Endodermal cell (in vitro differentiated cells): ENCODE data around the gene SDHB. TPM values are rescaled to one million over a fixed set of nuclear protein-coding genes. Genes with fewer than 3 reads are reported as not detected.

Experiments
- DNase-seq: peaks from one replicate; pipeline ENCODE4 v3.0.0-alpha.2; 2017
- H3K27ac ChIP-seq: 2 replicates; pipeline ENCODE4 v1.5.1; 2013; ENCODE audit warnings: mild to moderate bottlenecking, low read depth, low read length, moderate library complexity
- H3K27me3 ChIP-seq: 2 replicates; pipeline ENCODE4 v1.6.1; 2013; ENCODE audit warnings: mild to moderate bottlenecking, low read length, moderate library complexity; ENCODE audit not compliant: insufficient read depth, control insufficient read depth, poor library complexity, severe bottlenecking
- H3K36me3 ChIP-seq: 2 replicates; pipeline ENCODE4 v1.7.0; 2013; ENCODE audit warnings: mild to moderate bottlenecking, low read length, moderate library complexity; ENCODE audit not compliant: control insufficient read depth, insufficient read depth
- H3K4me1 ChIP-seq: one replicate; pipeline ENCODE4 v1.7.0; 2013; ENCODE audit warnings: low read length; ENCODE audit not compliant: control insufficient read depth, insufficient read depth
- H3K4me3 ChIP-seq: 2 replicates; pipeline ENCODE4 v1.5.1; 2013; ENCODE audit warnings: mild to moderate bottlenecking, low read length, moderate library complexity
- H3K9ac ChIP-seq: 2 replicates; pipeline ENCODE4 v1.6.1; 2013; ENCODE audit warnings: mild to moderate bottlenecking, low read length, moderate library complexity; ENCODE audit not compliant: poor library complexity, severe bottlenecking; ENCODE audit errors: extremely low read depth
- H3K9me3 ChIP-seq: 2 replicates; pipeline ENCODE4 v1.6.1; 2013; ENCODE audit warnings: mild to moderate bottlenecking, low read length, moderate library complexity; ENCODE audit not compliant: control insufficient read depth
- H3K27ac Mint-ChIP-seq: 2 replicates; pipeline ENCODE4 v1.8.0; 2020; ENCODE audit warnings: mixed read lengths
- H3K27me3 Mint-ChIP-seq: 2 replicates; pipeline ENCODE4 v1.8.0; 2021; ENCODE audit warnings: mild to moderate bottlenecking, mixed read lengths; ENCODE audit not compliant: insufficient read depth
- H3K36me3 Mint-ChIP-seq: 2 replicates; pipeline ENCODE4 v1.8.0; 2020; ENCODE audit warnings: low read depth, mixed read lengths
- H3K4me1 Mint-ChIP-seq: 2 replicates; pipeline ENCODE4 v1.8.0; 2020; ENCODE audit warnings: mixed read lengths
- H3K4me3 Mint-ChIP-seq: 2 replicates; pipeline ENCODE4 v1.8.0; 2020; ENCODE audit warnings: mild to moderate bottlenecking, moderate library complexity, mixed read lengths
- H3K9me3 Mint-ChIP-seq: 2 replicates; pipeline ENCODE4 v1.8.0; 2020; ENCODE audit warnings: mild to moderate bottlenecking, mixed read lengths
- WGBS, 2 experiments: methylation state at CpG; one replicate each; pipeline versions ENCODE4 v1.1.5 to v1.1.7; 2013; ENCODE audit warnings: missing lambda C conversion rate in 2 of 2, mixed read lengths in 1 of 2; ENCODE audit not compliant: insufficient coverage in 1 of 2, insufficient read length in 1 of 2; 5-methylcytosine and 5-hydroxymethylcytosine counted together
- total RNA-seq, 2 donors: library from RNA; stranded (reverse); fragmentation: NEBNext Ultra II Directional in 1 of 2; extraction: Animal tissue kit (Norgen Biotek cat#: 25700) in 1 of 2; gene quantifications; 2 replicates in 1 of 2; 3 replicates in 1 of 2; pipeline ENCODE4 v1.2.1, GENCODE V29; 2021
- TF ChIP-seq, protein P1 (sequence below): fragments of 200-600 bp; sonication (generic); conservative IDR thresholded peaks from 2 replicates; pipeline ENCODE4 v1.5.0; 2021; ENCODE audit warnings: antibody characterized with exemption, mild to moderate bottlenecking

SDHB gene
- total RNA-seq, 2 donors from 2014 or later: 68.5 to 75.2 TPM

- no peaks in the 10 kb centered on the region for H3K27me3 Mint-ChIP-seq
- Histone ChIP-seq H3K27ac (no peak overlapping the region), H3K36me3 (peaks cover 30% of the 10 kb centered on the region), H3K27me3 (no peaks in the 10 kb centered on the region), H3K4me1 (peaks cover 7% of the 10 kb centered on the region), H3K9me3 (no peaks in the 10 kb centered on the region), H3K9ac (no peak overlapping the region), H3K4me3 (no peak overlapping the region)
- no peak overlapping the region for H3K4me3 Mint-ChIP-seq
- peaks cover 3% of the 10 kb centered on the region for H3K4me1 Mint-ChIP-seq
- DNase-seq: no peak
- H3K9me3 Mint-ChIP-seq: no peaks in the 10 kb centered on the region
- WGBS, 2 experiments: 94% methylated on average over 4 to 5 of the region's 5 CpGs
- peaks cover 25% of the 10 kb centered on the region for H3K36me3 Mint-ChIP-seq
- H3K27ac Mint-ChIP-seq: no peak overlapping the region
- TF ChIP-seq, protein P1, sequence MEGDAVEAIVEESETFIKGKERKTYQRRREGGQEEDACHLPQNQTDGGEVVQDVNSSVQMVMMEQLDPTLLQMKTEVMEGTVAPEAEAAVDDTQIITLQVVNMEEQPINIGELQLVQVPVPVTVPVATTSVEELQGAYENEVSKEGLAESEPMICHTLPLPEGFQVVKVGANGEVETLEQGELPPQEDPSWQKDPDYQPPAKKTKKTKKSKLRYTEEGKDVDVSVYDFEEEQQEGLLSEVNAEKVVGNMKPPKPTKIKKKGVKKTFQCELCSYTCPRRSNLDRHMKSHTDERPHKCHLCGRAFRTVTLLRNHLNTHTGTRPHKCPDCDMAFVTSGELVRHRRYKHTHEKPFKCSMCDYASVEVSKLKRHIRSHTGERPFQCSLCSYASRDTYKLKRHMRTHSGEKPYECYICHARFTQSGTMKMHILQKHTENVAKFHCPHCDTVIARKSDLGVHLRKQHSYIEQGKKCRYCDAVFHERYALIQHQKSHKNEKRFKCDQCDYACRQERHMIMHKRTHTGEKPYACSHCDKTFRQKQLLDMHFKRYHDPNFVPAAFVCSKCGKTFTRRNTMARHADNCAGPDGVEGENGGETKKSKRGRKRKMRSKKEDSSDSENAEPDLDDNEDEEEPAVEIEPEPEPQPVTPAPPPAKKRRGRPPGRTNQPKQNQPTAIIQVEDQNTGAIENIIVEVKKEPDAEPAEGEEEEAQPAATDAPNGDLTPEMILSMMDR: no peak
These were observed 76.5 kb downstream of the SDHB start for GRCh38 chr1:16977377-16977776.

GRCh38 chr1:16976966-16977365 is 76.9 kb downstream of the SDHB start:
- Histone ChIP-seq H3K9me3 (no peaks in the 10 kb centered on the region), H3K27me3 (no peaks in the 10 kb centered on the region), H3K4me1 (peaks cover 7% of the 10 kb centered on the region), H3K36me3 (peaks cover 30% of the 10 kb centered on the region), H3K9ac (no peak overlapping the region), H3K4me3 (no peak overlapping the region), H3K27ac (no peak overlapping the region)
- TF ChIP-seq, protein P1: no peak
- WGBS, 2 experiments: 89 to 95% methylated on average over 11 to 16 of the region's 16 CpGs
- Mint-ChIP-seq H3K27me3 (no peaks in the 10 kb centered on the region), H3K4me1 (peaks cover 3% of the 10 kb centered on the region), H3K4me3 (no peak overlapping the region), H3K9me3 (no peaks in the 10 kb centered on the region), H3K36me3 (peaks cover 25% of the 10 kb centered on the region), H3K27ac (no peak overlapping the region)
- no peak for DNase-seq

GRCh38 chr1:16975838-16976237 is 78.0 kb downstream of the SDHB start:
- no peaks in the 10 kb centered on the region for H3K9me3 ChIP-seq
- DNase-seq: no peak
- H3K27me3 Mint-ChIP-seq: no peaks in the 10 kb centered on the region
- peaks cover 30% of the 10 kb centered on the region for H3K36me3 ChIP-seq
- no peaks in the 10 kb centered on the region for H3K9me3 Mint-ChIP-seq
- no peak overlapping the region for H3K4me3 ChIP-seq
- H3K27me3 ChIP-seq: no peaks in the 10 kb centered on the region
- H3K9ac ChIP-seq: no peak overlapping the region
- no peak overlapping the region for H3K27ac ChIP-seq
- peak overlapping the region; percentile 39 for H3K27ac Mint-ChIP-seq
- peaks cover 7% of the 10 kb centered on the region for H3K4me1 ChIP-seq
- WGBS, 2 experiments: 93 to 99% methylated on average over 10 to 14 of the region's 14 CpGs
- TF ChIP-seq, protein P1: no peak
- H3K4me1 Mint-ChIP-seq: peaks cover 3% of the 10 kb centered on the region
- no peak overlapping the region for H3K4me3 Mint-ChIP-seq
- H3K36me3 Mint-ChIP-seq: peaks cover 26% of the 10 kb centered on the region
